Measurements from ENCODE around the gene PAFAH1B1.

GRCh38 chr17:2708585-2709182, 115.2 kb downstream of the PAFAH1B1 start:
- TF ChIP-seq OVOL2 (CRISPR knock-in tag; IDR thresholded peaks at IDR 0.05; ENCODE audit: borderline replicate concordance): no peak
- TF ChIP-seq CTCF (IDR thresholded peaks at IDR 0.05): no peak
- no peak for TF ChIP-seq ZNF512 (CRISPR knock-in tag; IDR thresholded peaks at IDR 0.05; ENCODE audit: borderline replicate concordance)
- TF ChIP-seq ZNF423 (CRISPR knock-in tag; IDR thresholded peaks at IDR 0.05): no peak
- TF ChIP-seq TEAD1 (CRISPR knock-in tag; IDR thresholded peaks at IDR 0.05): no peak
- no peak for TF ChIP-seq FOXK1 (CRISPR knock-in tag; IDR thresholded peaks at IDR 0.05)
- no peak for TF ChIP-seq MYBL2 (CRISPR knock-in tag; IDR thresholded peaks at IDR 0.05)
- TF ChIP-seq NFE2L1 (CRISPR knock-in tag; IDR thresholded peaks at IDR 0.05): no peak
- no peak for TF ChIP-seq CREB1 (CRISPR knock-in tag; IDR thresholded peaks at IDR 0.05)
- no peak for TF ChIP-seq ZNF121 (CRISPR knock-in tag; IDR thresholded peaks at IDR 0.05)
- no peak for TF ChIP-seq FOXJ3 (CRISPR knock-in tag; IDR thresholded peaks at IDR 0.05; ENCODE audit: borderline replicate concordance)
- TF ChIP-seq NR1H2 (CRISPR knock-in tag; IDR thresholded peaks at IDR 0.05): no peak
- TF ChIP-seq ESRRA (CRISPR knock-in tag; IDR thresholded peaks at IDR 0.05; ENCODE audit: borderline replicate concordance): no peak

All from WTC11 (cell line).